ENCODE measurements around the gene BRIX1.

Gene BRIX1

GRCh38 chr5:34891981-34892380 is 23.5 kb upstream of the BRIX1 start:
- Histone ChIP-seq H3K27me3 (ENCODE audit: control insufficient read depth in 1 of 2, insufficient read depth in 2 of 2, low read length in 2 of 2) (no peaks in the 10 kb centered on the region), H3K9me3 (ENCODE audit: control insufficient read depth in 1 of 2, low read length in 2 of 2) (no peaks in the 10 kb centered on the region), H3K4me3 (ENCODE audit: low read depth in 1 of 2, low read length in 2 of 2) (no peak overlapping the region), H3K9ac (ENCODE audit: low read depth in 1 of 2, low read length in 2 of 2) (no peak overlapping the region), H3K36me3 (ENCODE audit: control insufficient read depth in 1 of 2, insufficient read depth in 2 of 2, low read length in 2 of 2) (no peaks in the 10 kb centered on the region), H3K4me1 (ENCODE audit: control insufficient read depth in 1 of 2, insufficient read depth in 2 of 2, low read length in 2 of 2) (no peaks in the 10 kb centered on the region), H3K27ac (ENCODE audit: low read depth, low read length) (no peak overlapping the region)

GRCh38 chr5:34892414-34892813 is 23.1 kb upstream of the BRIX1 start:
- Histone ChIP-seq H3K4me1 (ENCODE audit: control insufficient read depth in 1 of 2, insufficient read depth in 2 of 2, low read length in 2 of 2) (no peaks in the 10 kb centered on the region), H3K27me3 (ENCODE audit: control insufficient read depth in 1 of 2, insufficient read depth in 2 of 2, low read length in 2 of 2) (no peaks in the 10 kb centered on the region), H3K9me3 (ENCODE audit: control insufficient read depth in 1 of 2, low read length in 2 of 2) (no peaks in the 10 kb centered on the region), H3K36me3 (ENCODE audit: control insufficient read depth in 1 of 2, insufficient read depth in 2 of 2, low read length in 2 of 2) (no peaks in the 10 kb centered on the region), H3K9ac (ENCODE audit: low read depth in 1 of 2, low read length in 2 of 2) (no peak overlapping the region), H3K27ac (ENCODE audit: low read depth, low read length) (no peak overlapping the region), H3K4me3 (ENCODE audit: low read depth in 1 of 2, low read length in 2 of 2) (no peak overlapping the region)

- Histone ChIP-seq H3K27me3 (ENCODE audit: control insufficient read depth in 1 of 2, insufficient read depth in 2 of 2, low read length in 2 of 2) (no peaks in the 10 kb centered on the region), H3K36me3 (ENCODE audit: control insufficient read depth in 1 of 2, insufficient read depth in 2 of 2, low read length in 2 of 2) (no peaks in the 10 kb centered on the region), H3K4me1 (ENCODE audit: control insufficient read depth in 1 of 2, insufficient read depth in 2 of 2, low read length in 2 of 2) (no peaks in the 10 kb centered on the region), H3K9me3 (ENCODE audit: control insufficient read depth in 1 of 2, low read length in 2 of 2) (no peaks in the 10 kb centered on the region), H3K27ac (ENCODE audit: low read depth, low read length) (no peak overlapping the region), H3K9ac (ENCODE audit: low read depth in 1 of 2, low read length in 2 of 2) (no peak overlapping the region), H3K4me3 (ENCODE audit: low read depth in 1 of 2, low read length in 2 of 2) (no peak overlapping the region)
These were observed 20.8 kb upstream of the BRIX1 start for GRCh38 chr5:34894716-34895115.

GRCh38 chr5:34895641-34896419 is 19.7 kb upstream of the BRIX1 start:
- H3K4me3 ChIP-seq (ENCODE audit: low read depth in 1 of 2, low read length in 2 of 2): no peak overlapping the region
- no peaks in the 10 kb centered on the region for H3K36me3 ChIP-seq (ENCODE audit: control insufficient read depth in 1 of 2, insufficient read depth in 2 of 2, low read length in 2 of 2)
- H3K9me3 ChIP-seq (ENCODE audit: control insufficient read depth in 1 of 2, low read length in 2 of 2): no peaks in the 10 kb centered on the region
- no peak overlapping the region for H3K27ac ChIP-seq (ENCODE audit: low read depth, low read length)
- no peak overlapping the region for H3K9ac ChIP-seq (ENCODE audit: low read depth in 1 of 2, low read length in 2 of 2)
- H3K4me1 ChIP-seq (ENCODE audit: control insufficient read depth in 1 of 2, insufficient read depth in 2 of 2, low read length in 2 of 2): no peaks in the 10 kb centered on the region
- no peaks in the 10 kb centered on the region for H3K27me3 ChIP-seq (ENCODE audit: control insufficient read depth in 1 of 2, insufficient read depth in 2 of 2, low read length in 2 of 2)

- H3K4me1 ChIP-seq (ENCODE audit: control insufficient read depth in 1 of 2, insufficient read depth in 2 of 2, low read length in 2 of 2): no peaks in the 10 kb centered on the region
- no peak overlapping the region for H3K4me3 ChIP-seq (ENCODE audit: low read depth in 1 of 2, low read length in 2 of 2)
- H3K27ac ChIP-seq (ENCODE audit: low read depth, low read length): no peak overlapping the region
- H3K36me3 ChIP-seq (ENCODE audit: control insufficient read depth in 1 of 2, insufficient read depth in 2 of 2, low read length in 2 of 2): no peaks in the 10 kb centered on the region
- H3K9me3 ChIP-seq (ENCODE audit: control insufficient read depth in 1 of 2, low read length in 2 of 2): no peaks in the 10 kb centered on the region
- H3K9ac ChIP-seq (ENCODE audit: low read depth in 1 of 2, low read length in 2 of 2): no peak overlapping the region
- H3K27me3 ChIP-seq (ENCODE audit: control insufficient read depth in 1 of 2, insufficient read depth in 2 of 2, low read length in 2 of 2): no peaks in the 10 kb centered on the region
These were observed 17.9 kb upstream of the BRIX1 start for GRCh38 chr5:34897646-34898045.

GRCh38 chr5:34898258-34898895 is 17.1 kb upstream of the BRIX1 start:
- no peak overlapping the region for H3K9ac ChIP-seq (ENCODE audit: low read depth in 1 of 2, low read length in 2 of 2)
- H3K27me3 ChIP-seq (ENCODE audit: control insufficient read depth in 1 of 2, insufficient read depth in 2 of 2, low read length in 2 of 2): no peaks in the 10 kb centered on the region
- H3K9me3 ChIP-seq (ENCODE audit: control insufficient read depth in 1 of 2, low read length in 2 of 2): no peaks in the 10 kb centered on the region
- H3K4me1 ChIP-seq (ENCODE audit: control insufficient read depth in 1 of 2, insufficient read depth in 2 of 2, low read length in 2 of 2): no peaks in the 10 kb centered on the region
- H3K36me3 ChIP-seq (ENCODE audit: control insufficient read depth in 1 of 2, insufficient read depth in 2 of 2, low read length in 2 of 2): no peaks in the 10 kb centered on the region
- no peak overlapping the region for H3K4me3 ChIP-seq (ENCODE audit: low read depth in 1 of 2, low read length in 2 of 2)
- no peak overlapping the region for H3K27ac ChIP-seq (ENCODE audit: low read depth, low read length)

- Histone ChIP-seq H3K27ac (ENCODE audit: low read depth, low read length) (no peak overlapping the region), H3K4me1 (ENCODE audit: control insufficient read depth in 1 of 2, insufficient read depth in 2 of 2, low read length in 2 of 2) (no peaks in the 10 kb centered on the region), H3K4me3 (ENCODE audit: low read depth in 1 of 2, low read length in 2 of 2) (no peak overlapping the region), H3K36me3 (ENCODE audit: control insufficient read depth in 1 of 2, insufficient read depth in 2 of 2, low read length in 2 of 2) (no peaks in the 10 kb centered on the region), H3K27me3 (ENCODE audit: control insufficient read depth in 1 of 2, insufficient read depth in 2 of 2, low read length in 2 of 2) (no peaks in the 10 kb centered on the region), H3K9me3 (ENCODE audit: control insufficient read depth in 1 of 2, low read length in 2 of 2) (no peaks in the 10 kb centered on the region), H3K9ac (ENCODE audit: low read depth in 1 of 2, low read length in 2 of 2) (no peak overlapping the region)
These were observed 16.4 kb upstream of the BRIX1 start for GRCh38 chr5:34899066-34899465.

GRCh38 chr5:34900652-34901051 is 14.9 kb upstream of the BRIX1 start:
- Histone ChIP-seq H3K4me1 (ENCODE audit: control insufficient read depth in 1 of 2, insufficient read depth in 2 of 2, low read length in 2 of 2) (no peaks in the 10 kb centered on the region), H3K27me3 (ENCODE audit: control insufficient read depth in 1 of 2, insufficient read depth in 2 of 2, low read length in 2 of 2) (no peaks in the 10 kb centered on the region), H3K9me3 (ENCODE audit: control insufficient read depth in 1 of 2, low read length in 2 of 2) (no peaks in the 10 kb centered on the region), H3K27ac (ENCODE audit: low read depth, low read length) (no peak overlapping the region), H3K9ac (ENCODE audit: low read depth in 1 of 2, low read length in 2 of 2) (no peak overlapping the region), H3K4me3 (ENCODE audit: low read depth in 1 of 2, low read length in 2 of 2) (no peak overlapping the region), H3K36me3 (ENCODE audit: control insufficient read depth in 1 of 2, insufficient read depth in 2 of 2, low read length in 2 of 2) (no peaks in the 10 kb centered on the region)

GRCh38 chr5:34903260-34903659 is 12.3 kb upstream of the BRIX1 start:
- Histone ChIP-seq H3K27me3 (ENCODE audit: control insufficient read depth in 1 of 2, insufficient read depth in 2 of 2, low read length in 2 of 2) (no peaks in the 10 kb centered on the region), H3K9ac (ENCODE audit: low read depth in 1 of 2, low read length in 2 of 2) (no peak overlapping the region), H3K4me3 (ENCODE audit: low read depth in 1 of 2, low read length in 2 of 2) (no peak overlapping the region), H3K36me3 (ENCODE audit: control insufficient read depth in 1 of 2, insufficient read depth in 2 of 2, low read length in 2 of 2) (no peaks in the 10 kb centered on the region), H3K4me1 (ENCODE audit: control insufficient read depth in 1 of 2, insufficient read depth in 2 of 2, low read length in 2 of 2) (no peaks in the 10 kb centered on the region), H3K9me3 (ENCODE audit: control insufficient read depth in 1 of 2, low read length in 2 of 2) (no peaks in the 10 kb centered on the region), H3K27ac (ENCODE audit: low read depth, low read length) (no peak overlapping the region)

- Histone ChIP-seq H3K36me3 (ENCODE audit: control insufficient read depth in 1 of 2, insufficient read depth in 2 of 2, low read length in 2 of 2) (peaks cover 3 to 13% of the 10 kb centered on the region in 2 donors), H3K9ac (ENCODE audit: low read depth in 1 of 2, low read length in 2 of 2) (no peak overlapping the region), H3K4me1 (ENCODE audit: control insufficient read depth in 1 of 2, insufficient read depth in 2 of 2, low read length in 2 of 2) (no peaks in the 10 kb centered on the region), H3K4me3 (ENCODE audit: low read depth in 1 of 2, low read length in 2 of 2) (no peak overlapping the region), H3K27me3 (ENCODE audit: control insufficient read depth in 1 of 2, insufficient read depth in 2 of 2, low read length in 2 of 2) (no peaks in the 10 kb centered on the region), H3K27ac (ENCODE audit: low read depth, low read length) (no peak overlapping the region), H3K9me3 (ENCODE audit: control insufficient read depth in 1 of 2, low read length in 2 of 2) (no peaks in the 10 kb centered on the region)
These were observed 9.9 kb upstream of the BRIX1 start for GRCh38 chr5:34905564-34905963.
